ENCODE results near the gene RHBDD3. TPM values are rescaled to one million over a fixed set of nuclear protein-coding genes. Genes with fewer than 3 reads are reported as not detected.

RHBDD3 gene
- total RNA-seq, 1 donor from 2014 or later = 64.9 TPM

DNA sequence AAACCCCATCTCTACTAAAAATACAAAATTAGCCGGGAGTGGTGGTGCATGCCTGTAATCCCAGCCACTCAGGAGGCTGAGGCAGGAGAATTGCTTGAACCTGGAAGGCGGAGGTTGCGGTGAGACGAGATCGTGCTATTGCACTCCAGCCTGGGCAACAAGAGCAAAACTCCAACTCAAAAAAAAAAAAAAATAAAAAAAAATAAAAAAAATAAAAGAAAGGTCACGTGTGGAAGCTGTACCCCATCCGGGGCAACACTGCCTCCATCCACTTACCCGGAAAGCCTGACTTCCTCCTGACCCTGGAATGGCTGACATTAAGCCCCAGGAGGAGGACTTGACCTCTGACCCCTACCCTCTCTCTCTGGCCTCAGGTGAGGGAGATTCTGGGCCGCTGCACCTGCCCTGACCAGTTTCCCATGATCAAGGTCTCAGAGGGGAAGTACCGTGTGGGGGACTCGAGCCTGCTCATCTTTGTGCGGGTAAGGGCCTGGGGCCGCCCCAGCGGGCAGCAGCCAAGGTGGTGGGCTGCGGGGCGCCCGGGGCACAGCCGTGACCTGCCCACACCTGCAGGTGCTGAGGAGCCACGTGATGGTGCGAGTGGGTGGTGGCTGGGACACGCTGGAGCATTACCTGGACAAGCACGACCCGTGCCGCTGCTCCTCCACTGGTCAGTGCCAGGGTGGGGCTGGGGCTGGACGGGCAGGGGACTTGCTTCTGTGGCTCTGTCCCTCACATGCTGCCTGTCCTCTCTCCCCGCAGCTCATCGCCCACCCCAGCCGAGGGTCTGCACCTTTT is 42.5 kb upstream of the RHBDD3 start:
- Mint-ChIP-seq H3K4me1 (peaks cover 25% of the 10 kb centered on the region), H3K4me3 (peak overlapping the region; percentile 47), H3K27ac (ENCODE audit: unreplicated experiment) (no peak overlapping the region), H3K36me3 (ENCODE audit: low read depth) (no peaks in the 10 kb centered on the region), H3K27me3 (ENCODE audit: low read depth) (peaks cover 30% of the 10 kb centered on the region), H3K9me3 (no peaks in the 10 kb centered on the region)
- DNase-seq (ENCODE audit: low read depth, low spot score) = no peak
- TF ChIP-seq, protein P1, sequence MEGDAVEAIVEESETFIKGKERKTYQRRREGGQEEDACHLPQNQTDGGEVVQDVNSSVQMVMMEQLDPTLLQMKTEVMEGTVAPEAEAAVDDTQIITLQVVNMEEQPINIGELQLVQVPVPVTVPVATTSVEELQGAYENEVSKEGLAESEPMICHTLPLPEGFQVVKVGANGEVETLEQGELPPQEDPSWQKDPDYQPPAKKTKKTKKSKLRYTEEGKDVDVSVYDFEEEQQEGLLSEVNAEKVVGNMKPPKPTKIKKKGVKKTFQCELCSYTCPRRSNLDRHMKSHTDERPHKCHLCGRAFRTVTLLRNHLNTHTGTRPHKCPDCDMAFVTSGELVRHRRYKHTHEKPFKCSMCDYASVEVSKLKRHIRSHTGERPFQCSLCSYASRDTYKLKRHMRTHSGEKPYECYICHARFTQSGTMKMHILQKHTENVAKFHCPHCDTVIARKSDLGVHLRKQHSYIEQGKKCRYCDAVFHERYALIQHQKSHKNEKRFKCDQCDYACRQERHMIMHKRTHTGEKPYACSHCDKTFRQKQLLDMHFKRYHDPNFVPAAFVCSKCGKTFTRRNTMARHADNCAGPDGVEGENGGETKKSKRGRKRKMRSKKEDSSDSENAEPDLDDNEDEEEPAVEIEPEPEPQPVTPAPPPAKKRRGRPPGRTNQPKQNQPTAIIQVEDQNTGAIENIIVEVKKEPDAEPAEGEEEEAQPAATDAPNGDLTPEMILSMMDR (conservative IDR thresholded peaks at IDR 0.05) = no peak

DNA sequence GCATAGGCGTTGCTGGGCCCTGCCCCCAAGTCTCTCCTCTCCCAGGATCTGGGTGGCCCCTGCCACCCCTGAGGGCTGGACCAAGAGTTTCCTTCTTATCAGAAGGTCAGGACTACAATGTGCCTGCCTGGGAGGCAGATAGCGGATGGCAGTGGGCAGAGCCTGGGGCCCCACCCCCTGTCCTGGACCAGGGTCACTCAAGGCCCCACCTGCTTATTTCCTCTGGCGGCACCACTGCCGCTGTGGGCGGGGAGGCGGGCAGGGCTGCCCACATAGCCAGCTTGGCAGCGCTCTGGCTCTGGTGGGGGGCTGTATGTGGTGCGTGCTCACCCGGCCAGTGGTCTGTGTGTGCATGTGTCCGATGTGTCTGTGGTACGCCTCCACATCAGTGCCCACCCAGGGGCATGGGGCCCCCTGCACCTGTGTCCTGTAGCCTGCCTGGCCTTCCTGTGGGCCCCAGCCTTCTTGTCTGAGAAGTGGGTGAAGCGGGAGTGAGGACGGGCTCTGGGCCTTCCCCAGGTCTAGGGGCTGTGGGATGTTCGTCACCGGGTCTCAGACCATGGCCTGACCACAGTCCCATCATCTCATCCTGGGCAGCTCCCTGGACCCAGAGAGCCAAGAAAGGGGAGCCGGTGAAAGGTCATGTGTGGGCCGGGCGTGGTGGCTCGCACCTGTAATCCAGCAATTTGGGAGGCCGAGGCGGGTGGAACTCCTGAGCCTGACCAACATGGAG is 41.7 kb upstream of the RHBDD3 start:
- Mint-ChIP-seq H3K9me3 (no peaks in the 10 kb centered on the region), H3K4me1 (peaks cover 24% of the 10 kb centered on the region), H3K27ac (ENCODE audit: unreplicated experiment) (peak overlapping the region; percentile 50), H3K36me3 (ENCODE audit: low read depth) (no peaks in the 10 kb centered on the region), H3K27me3 (ENCODE audit: low read depth) (peaks cover 26% of the 10 kb centered on the region), H3K4me3 (peak overlapping the region; percentile 66)
- TF ChIP-seq, protein P1 (conservative IDR thresholded peaks at IDR 0.05) = no peak
- no peak for DNase-seq (ENCODE audit: low read depth, low spot score)

DNA sequence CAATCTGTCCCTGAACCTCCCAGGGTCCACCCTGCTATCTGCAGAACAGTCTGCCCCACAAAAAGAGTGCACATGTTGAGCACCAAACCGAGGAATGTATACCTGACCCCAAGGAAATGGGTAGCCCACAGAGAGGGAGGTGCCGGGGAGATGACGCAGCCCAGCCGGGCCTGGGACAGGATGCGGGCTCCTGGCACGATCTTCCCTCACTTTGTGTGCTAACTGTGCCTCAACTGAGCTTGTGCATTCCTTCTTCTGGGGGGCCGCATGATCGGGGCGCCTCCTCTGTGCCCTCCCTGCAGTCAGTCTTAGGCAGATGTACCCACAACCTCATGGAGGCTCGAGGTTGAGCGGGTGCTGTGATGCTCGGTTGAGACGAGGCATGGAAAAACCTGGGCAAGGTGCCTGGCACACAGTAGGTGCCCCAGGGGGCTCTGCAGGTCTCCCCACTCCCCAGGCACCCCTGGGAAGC is 41.0 kb upstream of the RHBDD3 start:
- Mint-ChIP-seq H3K27me3 (ENCODE audit: low read depth) (peaks cover 20% of the 10 kb centered on the region), H3K4me1 (peaks cover 20% of the 10 kb centered on the region), H3K27ac (ENCODE audit: unreplicated experiment) (no peak overlapping the region), H3K9me3 (no peaks in the 10 kb centered on the region), H3K36me3 (ENCODE audit: low read depth) (no peaks in the 10 kb centered on the region), H3K4me3 (peak overlapping the region; percentile 66)
- no peak for DNase-seq (ENCODE audit: low read depth, low spot score)
- TF ChIP-seq, protein P1 (conservative IDR thresholded peaks at IDR 0.05) = no peak

DNA sequence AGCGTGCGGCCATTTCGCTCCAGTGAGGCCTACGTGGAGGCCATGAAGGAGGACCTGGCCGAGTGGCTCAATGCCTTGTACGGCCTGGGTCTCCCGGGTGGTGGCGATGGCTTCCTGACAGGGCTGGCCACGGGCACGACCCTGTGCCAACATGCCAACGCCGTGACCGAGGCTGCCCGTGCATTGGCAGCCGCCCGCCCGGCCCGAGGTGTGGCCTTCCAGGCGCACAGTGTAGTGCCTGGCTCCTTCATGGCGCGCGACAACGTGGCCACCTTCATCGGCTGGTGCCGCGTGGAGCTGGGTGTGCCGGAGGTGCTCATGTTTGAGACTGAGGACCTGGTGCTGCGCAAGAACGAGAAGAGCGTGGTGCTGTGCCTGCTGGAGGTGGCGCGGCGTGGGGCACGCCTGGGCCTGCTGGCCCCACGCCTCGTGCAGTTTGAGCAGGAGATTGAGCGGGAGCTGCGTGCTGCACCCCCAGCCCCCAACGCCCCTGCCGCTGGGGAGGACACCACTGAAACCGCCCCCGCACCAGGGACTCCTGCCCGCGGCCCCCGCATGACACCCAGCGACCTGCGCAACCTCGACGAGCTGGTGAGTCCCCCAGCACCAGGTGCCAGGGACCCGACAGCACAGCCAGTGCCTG is 40.5 kb upstream of the RHBDD3 start:
- H3K9me3 Mint-ChIP-seq = no peaks in the 10 kb centered on the region
- H3K4me1 Mint-ChIP-seq = peaks cover 20% of the 10 kb centered on the region
- DNase-seq (ENCODE audit: low read depth, low spot score) = no peak
- no peak overlapping the region for H3K27ac Mint-ChIP-seq (ENCODE audit: unreplicated experiment)
- peaks cover 14% of the 10 kb centered on the region for H3K27me3 Mint-ChIP-seq (ENCODE audit: low read depth)
- no peaks in the 10 kb centered on the region for H3K36me3 Mint-ChIP-seq (ENCODE audit: low read depth)
- H3K4me3 Mint-ChIP-seq = peak overlapping the region; percentile 66
- TF ChIP-seq, protein P1 (conservative IDR thresholded peaks at IDR 0.05) = no peak

DNA sequence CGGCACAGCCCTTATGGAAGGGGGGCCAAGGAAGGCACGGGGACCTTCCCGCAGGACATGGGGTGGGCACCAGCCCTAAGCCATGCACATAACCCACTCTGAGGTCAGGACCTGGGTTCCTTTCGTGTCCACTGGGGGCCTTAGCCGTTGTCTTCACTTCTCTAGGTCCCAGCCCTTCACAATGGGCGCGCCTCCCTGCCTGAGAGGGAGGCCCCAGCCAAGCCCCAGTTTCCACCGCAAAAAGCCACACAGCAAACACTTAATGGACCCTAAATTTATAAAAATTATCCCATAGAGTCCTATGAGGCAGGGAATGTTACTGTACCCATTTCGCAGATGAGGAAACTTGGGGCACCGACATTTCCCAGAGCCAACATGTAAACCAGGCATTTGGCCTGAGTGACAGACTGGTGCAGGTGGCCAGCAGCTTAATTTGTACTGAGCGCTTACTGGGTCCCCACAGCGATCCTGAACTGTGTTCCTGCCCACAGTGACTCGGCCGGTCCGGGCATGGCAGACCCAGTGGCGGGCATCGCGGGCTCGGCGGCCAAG is 39.9 kb upstream of the RHBDD3 start:
- H3K4me3 Mint-ChIP-seq = peak overlapping the region; percentile 90
- no peaks in the 10 kb centered on the region for H3K36me3 Mint-ChIP-seq (ENCODE audit: low read depth)
- H3K9me3 Mint-ChIP-seq = no peaks in the 10 kb centered on the region
- no peak for DNase-seq (ENCODE audit: low read depth, low spot score)
- peak overlapping the region; percentile 75 for H3K27ac Mint-ChIP-seq (ENCODE audit: unreplicated experiment)
- TF ChIP-seq, protein P1 (conservative IDR thresholded peaks at IDR 0.05) = peak; percentile 7
- H3K4me1 Mint-ChIP-seq = peaks cover 16% of the 10 kb centered on the region
- H3K27me3 Mint-ChIP-seq (ENCODE audit: low read depth) = peaks cover 8% of the 10 kb centered on the region

All from neural crest cell (in vitro differentiated cells).